ENCODE data around the gene CCDC97.

CCDC97 gene

GRCh38 chr19:41311072-41311471, 1.1 kb downstream of the CCDC97 start:
- no peak for ATAC-seq
- TF ChIP-seq GLIS3 (CRISPR knock-in tag; IDR thresholded peaks at IDR 0.05) = no peak
- no peak for TF ChIP-seq ZNF70 (CRISPR knock-in tag; IDR thresholded peaks at IDR 0.05)
- no peak for TF ChIP-seq ZFP30 (CRISPR knock-in tag; IDR thresholded peaks at IDR 0.05)
- TF ChIP-seq TCF4 (CRISPR knock-in tag; IDR thresholded peaks at IDR 0.05; ENCODE audit: borderline replicate concordance) = no peak
- no peak for TF ChIP-seq ZFP3 (CRISPR knock-in tag; IDR thresholded peaks at IDR 0.05)
- TF ChIP-seq, protein P1, sequence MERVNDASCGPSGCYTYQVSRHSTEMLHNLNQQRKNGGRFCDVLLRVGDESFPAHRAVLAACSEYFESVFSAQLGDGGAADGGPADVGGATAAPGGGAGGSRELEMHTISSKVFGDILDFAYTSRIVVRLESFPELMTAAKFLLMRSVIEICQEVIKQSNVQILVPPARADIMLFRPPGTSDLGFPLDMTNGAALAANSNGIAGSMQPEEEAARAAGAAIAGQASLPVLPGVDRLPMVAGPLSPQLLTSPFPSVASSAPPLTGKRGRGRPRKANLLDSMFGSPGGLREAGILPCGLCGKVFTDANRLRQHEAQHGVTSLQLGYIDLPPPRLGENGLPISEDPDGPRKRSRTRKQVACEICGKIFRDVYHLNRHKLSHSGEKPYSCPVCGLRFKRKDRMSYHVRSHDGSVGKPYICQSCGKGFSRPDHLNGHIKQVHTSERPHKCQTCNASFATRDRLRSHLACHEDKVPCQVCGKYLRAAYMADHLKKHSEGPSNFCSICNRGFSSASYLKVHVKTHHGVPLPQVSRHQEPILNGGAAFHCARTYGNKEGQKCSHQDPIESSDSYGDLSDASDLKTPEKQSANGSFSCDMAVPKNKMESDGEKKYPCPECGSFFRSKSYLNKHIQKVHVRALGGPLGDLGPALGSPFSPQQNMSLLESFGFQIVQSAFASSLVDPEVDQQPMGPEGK (CRISPR knock-in tag; IDR thresholded peaks at IDR 0.05; ENCODE audit: borderline replicate concordance) = no peak
- no peak for TF ChIP-seq CSDC2 (CRISPR knock-in tag; IDR thresholded peaks at IDR 0.05)
- TF ChIP-seq POU6F1 (CRISPR knock-in tag; IDR thresholded peaks at IDR 0.05; ENCODE audit: borderline replicate concordance, low read depth) = no peak
- TF ChIP-seq ARNTL (CRISPR knock-in tag; IDR thresholded peaks at IDR 0.05; ENCODE audit: borderline replicate concordance, low read depth) = no peak
- no peak for TF ChIP-seq ZNF8 (CRISPR knock-in tag; IDR thresholded peaks at IDR 0.05)
- no peak for TF ChIP-seq TOX (CRISPR knock-in tag; IDR thresholded peaks at IDR 0.05; ENCODE audit: borderline replicate concordance)
- no peak for TF ChIP-seq PPARA (CRISPR knock-in tag; IDR thresholded peaks at IDR 0.05; ENCODE audit: borderline replicate concordance)
- TF ChIP-seq ESRRG (CRISPR knock-in tag; IDR thresholded peaks at IDR 0.05) = no peak
- TF ChIP-seq RARB (CRISPR knock-in tag; IDR thresholded peaks at IDR 0.05) = no peak
- no peak for TF ChIP-seq TSHZ2 (CRISPR knock-in tag; IDR thresholded peaks at IDR 0.05)
- TF ChIP-seq ZC3H10 (CRISPR knock-in tag; IDR thresholded peaks at IDR 0.05) = no peak

GRCh38 chr19:41311613-41312012, 1.6 kb downstream of the CCDC97 start:
- ATAC-seq = no peak
- TF ChIP-seq CSDC2 (CRISPR knock-in tag; IDR thresholded peaks at IDR 0.05) = no peak
- no peak for TF ChIP-seq ZNF70 (CRISPR knock-in tag; IDR thresholded peaks at IDR 0.05)
- TF ChIP-seq ARNTL (CRISPR knock-in tag; IDR thresholded peaks at IDR 0.05; ENCODE audit: borderline replicate concordance, low read depth) = no peak
- no peak for TF ChIP-seq GLIS3 (CRISPR knock-in tag; IDR thresholded peaks at IDR 0.05)
- TF ChIP-seq SNAI2 (CRISPR knock-in tag; IDR thresholded peaks at IDR 0.05) = no peak
- no peak for TF ChIP-seq ZFP3 (CRISPR knock-in tag; IDR thresholded peaks at IDR 0.05)
- no peak for TF ChIP-seq CSRNP3 (CRISPR knock-in tag; IDR thresholded peaks at IDR 0.05)
- no peak for TF ChIP-seq ZNF565 (CRISPR knock-in tag; conservative IDR thresholded peaks at IDR 0.05; ENCODE audit: low read depth)
- TF ChIP-seq RARB (CRISPR knock-in tag; IDR thresholded peaks at IDR 0.05) = no peak
- no peak for TF ChIP-seq OSR1 (CRISPR knock-in tag; IDR thresholded peaks at IDR 0.05)
- no peak for TF ChIP-seq ZC3H10 (CRISPR knock-in tag; IDR thresholded peaks at IDR 0.05)
- TF ChIP-seq, protein P1 (CRISPR knock-in tag; IDR thresholded peaks at IDR 0.05; ENCODE audit: borderline replicate concordance) = no peak
- TF ChIP-seq ZFP30 (CRISPR knock-in tag; IDR thresholded peaks at IDR 0.05) = no peak
- TF ChIP-seq TCF4 (CRISPR knock-in tag; IDR thresholded peaks at IDR 0.05; ENCODE audit: borderline replicate concordance) = no peak
- TF ChIP-seq BACH2 (CRISPR knock-in tag; IDR thresholded peaks at IDR 0.05; ENCODE audit: borderline replicate concordance) = no peak
- no peak for TF ChIP-seq TOX (CRISPR knock-in tag; IDR thresholded peaks at IDR 0.05; ENCODE audit: borderline replicate concordance)
- TF ChIP-seq TSHZ2 (CRISPR knock-in tag; IDR thresholded peaks at IDR 0.05) = no peak
- TF ChIP-seq PPARA (CRISPR knock-in tag; IDR thresholded peaks at IDR 0.05; ENCODE audit: borderline replicate concordance) = no peak
- no peak for TF ChIP-seq ESRRG (CRISPR knock-in tag; IDR thresholded peaks at IDR 0.05)
- TF ChIP-seq ISL1 (CRISPR knock-in tag; IDR thresholded peaks at IDR 0.05) = no peak

Data from SK-N-SH treated with all-trans-retinoic acid at 6 μM for 48 hours (cell line).